D341Med (cell line): ENCODE measurements around the gene RUBCN.
A peak's percentile ranks its signal among the peaks of the same experiment; 100 is the strongest.
"Not testable (repeated sequence)": the region's sequence is repeated elsewhere in the genome, so short reads cannot be mapped to it uniquely, and the experiment has no call there.

Experiments
- DNase-seq: peaks from one replicate; pipeline ENCODE4 v3.0.0; 2012; ENCODE audit warnings: low spot score

Gene RUBCN

GRCh38 chr3:197685546-197685945 is 51.2 kb downstream of the RUBCN start:
- no peak for DNase-seq

- no peak for DNase-seq
These were observed 53.5 kb downstream of the RUBCN start for GRCh38 chr3:197683191-197683590.

GRCh38 chr3:197682713-197683112 is 54.0 kb downstream of the RUBCN start:
- peak; percentile 46 for DNase-seq

DNA sequence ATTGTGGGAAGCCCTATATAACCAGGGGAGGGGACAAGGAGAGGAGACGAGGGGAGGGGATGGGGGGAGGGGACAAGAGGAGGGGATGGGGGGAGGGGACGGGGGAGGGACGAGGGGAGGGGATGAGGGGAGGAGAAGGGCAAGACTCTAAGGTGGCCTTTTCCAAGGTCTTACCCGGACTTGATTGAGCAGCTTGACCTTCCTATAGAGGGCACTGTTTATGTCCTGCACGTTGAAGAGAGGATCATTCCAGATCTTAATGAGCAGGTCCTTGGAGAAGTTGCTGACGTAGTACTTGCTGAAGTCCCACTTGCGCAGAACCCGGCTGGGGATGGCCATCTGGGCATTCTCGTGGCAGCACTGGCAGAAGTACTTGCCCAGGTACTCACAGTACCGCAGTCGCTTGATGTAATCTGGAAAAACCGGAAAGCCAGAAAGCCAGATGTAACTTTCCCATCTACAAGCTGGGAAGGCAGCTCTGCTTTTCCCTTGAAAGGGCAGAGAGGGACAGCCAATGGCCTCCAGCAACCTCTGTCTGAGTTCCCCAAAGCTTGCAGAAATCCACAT is 55.7 kb downstream of the RUBCN start:
- no peak for DNase-seq

GRCh38 chr3:197675951-197676350 is 60.8 kb downstream of the RUBCN start:
- no peak for DNase-seq

- no peak for DNase-seq
These were observed 61.2 kb downstream of the RUBCN start for GRCh38 chr3:197675563-197675860.

- DNase-seq, result no peak
These were observed 61.8 kb downstream of the RUBCN start for GRCh38 chr3:197674741-197675562.

- DNase-seq, result no peak
These were observed 63.5 kb downstream of the RUBCN start for GRCh38 chr3:197673170-197673569.

DNA sequence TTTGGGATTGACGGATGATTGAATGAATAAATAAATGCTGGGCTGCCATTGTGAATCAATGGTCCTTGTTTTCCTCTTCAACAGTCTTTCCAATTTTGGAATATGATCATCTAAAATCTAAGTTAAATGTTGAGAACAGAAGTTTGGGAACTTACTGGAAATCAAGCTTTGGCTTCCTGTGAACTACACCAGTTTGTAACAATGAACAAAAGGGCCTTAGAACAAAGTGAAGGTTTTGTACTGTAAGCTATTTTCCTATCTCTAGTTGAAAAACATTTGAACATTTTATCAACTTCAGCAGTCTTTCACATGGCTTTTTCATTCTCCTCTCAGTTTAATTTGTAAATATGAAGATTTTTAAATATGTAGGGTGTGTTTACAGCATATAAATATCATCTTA is 66.3 kb downstream of the RUBCN start:
- no peak for DNase-seq

DNA sequence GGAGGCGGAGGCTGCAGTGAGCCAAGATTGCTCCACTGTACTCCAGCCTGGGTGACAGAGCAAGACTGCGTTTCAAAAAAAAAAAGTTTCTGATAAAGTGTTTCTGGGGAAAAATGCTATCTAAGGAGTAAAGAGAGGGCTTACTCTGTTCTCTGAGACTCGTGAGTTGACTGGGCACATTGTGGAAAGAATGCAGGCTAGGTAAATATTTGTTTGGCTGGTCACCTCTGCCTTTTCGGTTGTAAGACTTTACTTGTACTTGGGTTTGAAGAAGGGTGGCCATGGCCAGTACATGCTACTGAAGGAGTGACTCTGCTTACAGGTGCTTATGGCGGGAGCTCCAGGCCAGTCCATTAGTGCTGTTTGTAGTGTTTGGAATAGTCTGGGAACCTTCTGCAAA is 68.7 kb downstream of the RUBCN start:
- DNase-seq, result no peak

DNA sequence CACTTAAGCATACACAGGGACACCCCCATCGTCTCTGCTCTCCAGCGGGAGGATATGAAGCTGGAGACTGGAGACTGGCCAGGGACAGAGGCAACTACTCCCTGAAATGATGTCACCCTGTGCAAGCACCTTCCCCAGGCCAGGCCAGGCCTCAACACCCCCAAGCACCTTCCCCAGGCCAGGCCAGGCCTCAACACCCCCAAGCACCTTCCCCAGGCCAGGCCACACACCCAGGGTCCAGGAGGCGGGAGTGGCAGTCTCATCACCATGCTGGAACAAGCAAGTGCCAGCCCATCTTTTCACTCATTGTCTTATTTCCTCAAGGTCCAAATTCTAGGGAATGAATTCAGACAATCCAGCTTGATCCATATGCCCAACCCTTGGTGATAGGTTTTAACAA is 69.4 kb downstream of the RUBCN start:
- DNase-seq, result not testable (repeated sequence)

GRCh38 chr3:197666221-197666842 is 70.4 kb downstream of the RUBCN start:
- DNase-seq, result not testable (repeated sequence)

GRCh38 chr3:197665549-197665948 is 71.2 kb downstream of the RUBCN start:
- DNase-seq, result not testable (repeated sequence)

DNA sequence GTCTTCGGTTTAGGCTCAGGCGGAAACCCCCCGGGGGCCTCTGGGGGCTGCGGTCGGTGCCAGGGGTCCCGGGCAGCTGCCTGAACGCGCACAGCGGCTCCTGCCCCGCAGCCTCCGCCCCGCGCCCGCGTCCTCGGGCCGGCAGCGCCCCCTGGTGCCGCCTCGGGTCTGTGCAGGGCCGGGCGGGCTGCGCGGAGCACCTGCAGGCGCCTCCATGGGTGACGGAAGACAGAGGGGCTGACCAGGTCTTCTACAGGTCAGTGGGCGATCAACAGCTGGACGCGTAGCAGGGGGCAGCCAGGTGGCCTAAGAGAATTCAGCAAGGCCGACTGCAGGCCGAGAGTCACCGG is 71.6 kb downstream of the RUBCN start:
- DNase-seq, result not testable (repeated sequence)

GRCh38 chr3:197664414-197665141 is 72.1 kb downstream of the RUBCN start:
- not testable (repeated sequence) for DNase-seq

DNA sequence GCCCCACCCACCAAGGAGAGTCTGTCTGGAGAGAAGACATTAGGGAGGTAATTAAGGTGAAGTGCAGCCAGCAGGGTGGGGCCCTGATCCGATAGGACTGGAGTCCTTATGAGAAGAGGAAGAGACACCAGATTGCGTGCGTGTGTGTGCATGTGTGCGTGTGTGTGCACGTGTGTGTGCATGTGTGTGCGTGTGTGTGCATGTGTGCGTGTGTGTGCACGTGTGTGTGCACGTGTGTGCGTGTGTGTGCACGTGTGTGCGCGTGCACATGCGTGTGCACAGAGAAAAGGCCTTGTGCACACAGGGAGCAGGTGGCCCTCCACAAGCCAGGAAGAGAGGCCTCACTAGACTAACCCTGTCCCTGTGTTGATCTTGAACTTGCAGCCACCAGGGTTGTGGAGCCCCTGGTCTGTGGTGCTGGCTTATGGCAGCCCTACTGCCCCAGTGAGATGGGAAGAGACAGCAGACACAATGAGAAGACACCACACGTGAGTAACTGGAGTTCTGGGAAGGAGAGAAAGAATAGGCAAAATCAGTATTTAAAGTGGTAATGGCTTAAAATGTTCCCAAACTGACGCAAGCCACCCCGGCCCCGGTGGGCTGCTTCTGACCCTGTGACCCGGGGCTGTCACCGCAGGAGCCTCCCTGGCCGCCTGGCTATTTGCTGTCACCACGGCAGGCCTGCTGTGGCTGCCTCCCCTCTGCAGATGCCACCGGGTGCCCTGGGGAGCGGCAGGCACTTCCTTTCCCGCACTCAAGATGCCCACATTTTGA is 73.2 kb downstream of the RUBCN start:
- DNase-seq, result not testable (repeated sequence)

- not testable (repeated sequence) for DNase-seq
These were observed 74.4 kb downstream of the RUBCN start for GRCh38 chr3:197662352-197662751.

DNA sequence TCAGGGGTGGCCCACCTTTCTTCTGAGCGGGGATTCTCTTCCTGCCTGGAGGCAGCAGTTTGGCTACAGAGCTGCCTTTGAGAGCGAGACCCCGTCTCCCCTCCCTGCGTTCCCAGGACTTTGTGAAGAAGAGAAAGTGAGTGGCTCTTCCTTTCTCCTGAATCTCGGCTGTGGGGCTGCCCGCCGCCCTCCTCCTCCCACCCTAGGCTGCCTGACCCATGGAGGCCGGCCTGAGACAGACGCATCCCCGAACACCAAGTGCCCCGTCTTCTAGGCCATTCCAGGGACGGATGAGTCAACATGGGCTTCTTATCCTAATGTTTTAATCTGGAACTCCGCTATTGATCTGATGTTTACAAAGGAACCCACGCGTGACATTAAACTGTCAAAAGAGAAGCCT is 74.8 kb downstream of the RUBCN start:
- DNase-seq, result not testable (repeated sequence)

- DNase-seq, result not testable (repeated sequence)
These were observed 75.4 kb downstream of the RUBCN start for GRCh38 chr3:197661234-197661834.

DNA sequence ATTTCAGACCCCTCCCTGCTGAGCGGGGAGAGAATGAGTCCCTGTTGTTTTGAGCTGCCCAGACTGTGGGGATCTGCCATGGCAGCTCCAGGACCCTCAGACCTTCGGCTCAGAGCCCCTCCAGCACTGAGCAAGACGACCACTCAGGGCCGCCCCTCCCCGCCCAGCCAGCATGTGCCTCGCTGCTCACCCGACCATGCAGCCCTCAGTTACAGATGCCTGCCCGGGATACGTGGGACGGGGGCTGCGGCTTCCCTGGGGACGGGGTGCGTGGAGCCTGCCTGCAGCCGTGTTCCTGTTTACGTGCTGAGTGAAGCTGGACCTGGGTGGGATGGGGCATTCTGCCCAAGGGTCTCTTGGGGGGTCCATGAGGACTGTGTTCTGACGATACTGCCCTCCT is 77.0 kb downstream of the RUBCN start:
- DNase-seq, result not testable (repeated sequence)

DNA sequence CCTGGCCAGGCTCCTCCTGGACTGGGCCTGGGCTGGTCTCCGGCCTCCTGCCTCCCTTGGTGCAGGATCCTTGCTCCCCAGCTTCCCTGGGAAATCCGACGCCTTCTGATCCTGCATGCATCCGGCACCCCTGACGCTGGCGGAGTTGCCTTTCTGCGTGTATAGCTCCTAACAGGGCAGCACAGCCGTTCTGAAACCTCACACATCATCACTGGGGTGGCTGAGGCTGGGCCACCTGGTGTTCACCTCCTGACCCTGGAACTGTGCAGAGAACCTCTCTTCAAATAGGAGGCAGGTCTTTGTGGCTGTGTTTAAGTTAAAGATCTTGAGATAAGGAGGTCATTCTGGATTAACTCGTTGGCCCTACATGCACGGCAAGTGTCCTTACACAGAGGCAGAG is 77.6 kb downstream of the RUBCN start:
- DNase-seq, result not testable (repeated sequence)

- DNase-seq, result not testable (repeated sequence)
These were observed 78.0 kb downstream of the RUBCN start for GRCh38 chr3:197658706-197659105.
